GM12878 (cell line): ENCODE data around the gene OR6C2.

Experiments used
- CTCF ChIP-seq, 3 experiments: IDR thresholded peaks in 2 of 3; conservative IDR thresholded peaks in 1 of 3; 2 replicates each; pipeline ENCODE4 v1.5.1; 2011; ENCODE audit warnings: low read depth in 3 of 3, low read length in 3 of 3, mild to moderate bottlenecking in 3 of 3, control low read depth in 2 of 3, moderate library complexity in 2 of 3, inconsistent platforms in 1 of 3, mixed read lengths in 1 of 3; ENCODE audit not compliant: control insufficient read depth in 2 of 3, insufficient read depth in 1 of 3; ENCODE audit errors: extremely low read depth in 1 of 3
- IRF4 ChIP-seq: IDR thresholded peaks from 2 replicates; pipeline ENCODE4 v1.6.1; 2011; ENCODE audit warnings: low read depth, low read length
- ZBTB33 ChIP-seq: fragments of 450-650 bp; IDR thresholded peaks from 2 replicates; pipeline ENCODE4 v1.6.1; 2017; ENCODE audit warnings: mild to moderate bottlenecking

GRCh38 chr12:55448825-55449224 lies 4.9 kb downstream of the OR6C2 start:
- TF ChIP-seq ZBTB33 (no peak), IRF4 (no peak), CTCF (IDR thresholded peaks at IDR 0.05 in 2 of 3, conservative IDR thresholded peaks at IDR 0.05 in 1 of 3; ENCODE audit: control insufficient read depth in 2 of 3, extremely low read depth in 1 of 3, insufficient read depth in 1 of 3, low read depth in 3 of 3, low read length in 3 of 3) (no peak)
